Stimulated activated CD4-positive, alpha-beta T cell treated with anti-CD3 and anti-CD28 coated beads, TNF-alpha, amount 100 ng/mL, for 24 hours (primary cell): ENCODE measurements around the gene TAS2R13.

Experiments
- DNase-seq, 3 experiments: peaks; one replicate each; pipeline ENCODE4 v3.0.0-alpha.2; 2020; ENCODE audit warnings: low read depth in 3 of 3

Gene TAS2R13

GRCh38 chr12:10873378-10873777 is 36.0 kb downstream of the TAS2R13 start:
- DNase-seq: no peak

DNA sequence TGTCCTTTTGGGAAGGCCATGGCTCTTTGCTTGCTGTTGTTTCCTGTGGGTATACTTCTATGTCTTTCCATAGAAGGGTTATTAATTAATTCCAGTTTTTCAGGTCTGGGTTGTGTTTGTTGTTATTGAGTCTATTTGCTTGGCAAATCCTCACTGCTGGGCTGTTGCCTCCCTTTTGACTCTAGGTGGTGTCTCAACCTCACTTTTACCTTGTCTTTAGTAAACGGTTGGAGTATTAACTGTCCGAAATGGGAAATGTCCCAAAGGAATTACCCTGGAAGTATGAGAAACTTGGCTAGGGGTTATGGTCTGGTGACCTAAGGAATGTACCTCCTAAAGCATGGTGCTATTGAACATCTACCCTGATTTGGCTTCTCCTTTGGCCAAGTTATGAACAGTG is 42.0 kb downstream of the TAS2R13 start:
- no peak for DNase-seq

- DNase-seq: no peak
These were observed 45.7 kb downstream of the TAS2R13 start for GRCh38 chr12:10863512-10864218.

- no peak for DNase-seq
These were observed 48.0 kb downstream of the TAS2R13 start for GRCh38 chr12:10861366-10861765.
